HG02885 (cell line): Measurements from ENCODE around the gene BPIFB2.

Source experiments
- ATAC-seq: cut with Tn5 transposase; IDR thresholded peaks from one replicate; pipeline ENCODE4 v1.9.1; 2021; ENCODE audit warnings: mild to moderate bottlenecking; ENCODE audit not compliant: unreplicated experiment, poor library complexity

Gene BPIFB2

GRCh38 chr20:32983459-32984112 lies 23.9 kb upstream of the BPIFB2 start:
- ATAC-seq: no peak

GRCh38 chr20:32984196-32984595 lies 23.3 kb upstream of the BPIFB2 start:
- ATAC-seq: no peak

GRCh38 chr20:32984631-32985354 lies 22.7 kb upstream of the BPIFB2 start:
- ATAC-seq: no peak

- no peak for ATAC-seq
These were observed 21.9 kb upstream of the BPIFB2 start for GRCh38 chr20:32985596-32985995.

GRCh38 chr20:32986331-32986966 lies 21.1 kb upstream of the BPIFB2 start:
- ATAC-seq: no peak

- no peak for ATAC-seq
These were observed 20.3 kb upstream of the BPIFB2 start for GRCh38 chr20:32987044-32987825.

GRCh38 chr20:32988008-32988407 lies 19.5 kb upstream of the BPIFB2 start:
- no peak for ATAC-seq

GRCh38 chr20:32989507-32990283 lies 17.8 kb upstream of the BPIFB2 start:
- ATAC-seq: no peak

GRCh38 chr20:32990426-32990825 lies 17.1 kb upstream of the BPIFB2 start:
- ATAC-seq: no peak

- no peak for ATAC-seq
These were observed 16.1 kb upstream of the BPIFB2 start for GRCh38 chr20:32991383-32991782.

GRCh38 chr20:32991792-32992641 lies 15.5 kb upstream of the BPIFB2 start:
- no peak for ATAC-seq

GRCh38 chr20:32993496-32994050 lies 13.9 kb upstream of the BPIFB2 start:
- ATAC-seq: no peak

GRCh38 chr20:32995802-32996201 lies 11.7 kb upstream of the BPIFB2 start:
- no peak for ATAC-seq

- ATAC-seq: no peak
These were observed 10.1 kb upstream of the BPIFB2 start for GRCh38 chr20:32997431-32997830.

GRCh38 chr20:32999603-33000250 lies 7.8 kb upstream of the BPIFB2 start:
- ATAC-seq: no peak

GRCh38 chr20:33000802-33001466 lies 6.6 kb upstream of the BPIFB2 start:
- ATAC-seq: no peak

- ATAC-seq: no peak
These were observed 5.3 kb upstream of the BPIFB2 start for GRCh38 chr20:33002087-33002808.
